Activated CD4-positive, alpha-beta T cell treated with anti-CD3 and anti-CD28 coated beads, Interleukin-2, amount 50 U/mL, for 16 hours (primary cell): ENCODE results near the gene CYP27B1.
A peak's percentile ranks its signal among the peaks of the same experiment; 100 is the strongest.
"Not testable (repeated sequence)": the region's sequence is repeated elsewhere in the genome, so short reads cannot be mapped to it uniquely, and the experiment has no call there.

Experiments used
- DNase-seq: peaks from one replicate; pipeline ENCODE4 v3.0.0-alpha.2; 2020

The CYP27B1 gene

GRCh38 chr12:57782608-57783465 lies 16.0 kb upstream of the CYP27B1 start, which contains the start of gene TSFM:
TSS of gene TSFM (plus strand) at chr12:57782787. CDS start at chr12:57782802, 15 bp downstream.
- peak; percentile 95 for DNase-seq

GRCh38 chr12:57782243-57782607 lies 15.3 kb upstream of the CYP27B1 start:
- no peak for DNase-seq

GRCh38 chr12:57781801-57782200 lies 14.9 kb upstream of the CYP27B1 start:
- DNase-seq, result no peak

GRCh38 chr12:57781244-57781643 lies 14.4 kb upstream of the CYP27B1 start:
- DNase-seq, result no peak

GRCh38 chr12:57780284-57780897 lies 13.5 kb upstream of the CYP27B1 start:
- DNase-seq, result no peak

GRCh38 chr12:57779736-57780135 lies 12.9 kb upstream of the CYP27B1 start:
- no peak for DNase-seq

- DNase-seq, result no peak
These were observed 11.0 kb upstream of the CYP27B1 start for GRCh38 chr12:57777911-57778310.

- DNase-seq, result no peak
These were observed 10.5 kb upstream of the CYP27B1 start for GRCh38 chr12:57777367-57777766.

GRCh38 chr12:57776247-57776587 lies 9.3 kb upstream of the CYP27B1 start:
- no peak for DNase-seq

- DNase-seq, result no peak
These were observed 8.8 kb upstream of the CYP27B1 start for GRCh38 chr12:57775563-57776246.

GRCh38 chr12:57775044-57775443 lies 8.2 kb upstream of the CYP27B1 start:
- no peak for DNase-seq

- not testable (repeated sequence) for DNase-seq
These were observed 7.8 kb upstream of the CYP27B1 start for GRCh38 chr12:57774634-57775033.

- peak; percentile 49 for DNase-seq
These were observed 5.8 kb upstream of the CYP27B1 start, which contains the start of gene EEF1AKMT3 for GRCh38 chr12:57772429-57773322. TSS of gene EEF1AKMT3 (plus strand) at chr12:57772614. CDS start at chr12:57772725, 111 bp downstream.

- peak; percentile 97 for DNase-seq
These were observed 5.1 kb upstream of the CYP27B1 start, which contains the start of gene METTL1 for GRCh38 chr12:57771873-57772428. TSS of gene METTL1 (minus strand) at chr12:57772105. CDS start at chr12:57772083, 22 bp downstream.

- DNase-seq, result peak; percentile 94
These were observed 4.5 kb upstream of the CYP27B1 start for GRCh38 chr12:57771236-57771872.

GRCh38 chr12:57770734-57771133 lies 3.9 kb upstream of the CYP27B1 start:
- no peak for DNase-seq

- DNase-seq, result no peak
These were observed 2.7 kb upstream of the CYP27B1 start for GRCh38 chr12:57769594-57769993.

GRCh38 chr12:57767876-57768275 lies 998 bp upstream of the CYP27B1 start:
- no peak for DNase-seq

GRCh38 chr12:57767305-57767698 lies 424 bp upstream of the CYP27B1 start:
- no peak for DNase-seq

- DNase-seq, result no peak
These were observed 997 bp downstream of the CYP27B1 start for GRCh38 chr12:57765698-57766463.
